ENCODE measurements around the gene DMRT3. TPM values are rescaled to one million over a fixed set of nuclear protein-coding genes. Genes with fewer than 3 reads are reported as not detected.

DMRT3 gene
- total and polyA plus RNA-seq, 2 of the 8 experiments (the other 6 are each of a cell fraction or from before 2014, with no cell fraction given) = not detected

DNA sequence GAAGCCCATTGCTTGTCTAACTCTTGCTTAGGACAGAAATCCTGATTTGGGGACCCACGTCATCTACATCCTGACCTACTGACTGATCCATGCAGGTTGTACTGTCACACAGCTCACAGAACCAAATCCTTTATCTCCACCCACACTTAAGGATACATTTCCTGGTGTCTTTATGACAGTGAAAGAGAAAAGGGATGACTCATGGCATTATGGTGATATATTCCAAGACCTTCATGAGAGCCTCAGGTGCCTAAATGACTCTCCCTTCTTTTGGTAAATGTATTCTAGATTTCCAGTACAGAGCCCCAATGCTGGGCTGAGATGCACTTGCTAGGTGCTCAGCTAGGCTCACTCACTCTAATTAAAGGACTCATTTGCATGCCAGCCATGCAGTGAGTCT lies 47.7 kb downstream of the DMRT3 start:
- Histone ChIP-seq H3K18ac (ENCODE audit: extremely low read depth, low read length) (no peak overlapping the region), H4K91ac (replicated peaks; ENCODE audit: insufficient read length, low read length) (no peak overlapping the region), H3K4me2 (ENCODE audit: insufficient read depth in 1 of 2, low read depth in 2 of 2, low read length in 2 of 2) (no peak overlapping the region), H3K79me2 (ENCODE audit: control insufficient read depth in 1 of 2, insufficient read depth in 2 of 2, low read length in 2 of 2) (no peaks in the 10 kb centered on the region), H3K9me3 (ENCODE audit: insufficient read depth in 2 of 2, low read depth in 1 of 2, low read length in 1 of 2) (peaks cover 29 to 70% of the 10 kb centered on the region in 2 experiments), H3K27me3 (replicated peaks in 1 of 4; ENCODE audit: control insufficient read depth in 3 of 4, extremely low read depth in 1 of 4, insufficient read depth in 3 of 4, low read length in 3 of 4) (no peaks in the 10 kb centered on the region; a peak in 1 of 7 replicates), H3K23me2 (ENCODE audit: low read depth, low read length) (no peaks in the 10 kb centered on the region), H3K27ac (ENCODE audit: low read depth, low read length) (no peak overlapping the region), H3K36me3 (ENCODE audit: control insufficient read depth in 2 of 4, insufficient read depth in 4 of 4, low read length in 3 of 4) (no peaks in the 10 kb centered on the region), H3K4ac (replicated peaks; ENCODE audit: insufficient read length, low read depth, low read length) (no peak overlapping the region), H2BK20ac (ENCODE audit: low read length) (no peak overlapping the region), H3K14ac (ENCODE audit: insufficient read length) (no peak overlapping the region), H2BK5ac (ENCODE audit: low read depth, low read length) (no peak overlapping the region), H3K9ac (replicated peaks in 1 of 4; ENCODE audit: extremely low read depth in 1 of 4, low read depth in 3 of 4, low read length in 3 of 4) (no peak overlapping the region), H2AK5ac (ENCODE audit: low read depth, low read length) (no peak overlapping the region), H3K56ac (replicated peaks; ENCODE audit: insufficient read length, low read depth, low read length) (no peak overlapping the region), H2BK15ac (ENCODE audit: low read length) (no peak overlapping the region), H3K23ac (ENCODE audit: insufficient read length) (no peak overlapping the region), H2AFZ (ENCODE audit: low read length) (no peak overlapping the region), H4K5ac (ENCODE audit: insufficient read length, low read depth, low read length) (no peak overlapping the region), H2BK120ac (replicated peaks; ENCODE audit: low read depth, low read length) (no peak overlapping the region), H2BK12ac (ENCODE audit: low read depth, low read length) (no peak overlapping the region), H4K8ac (ENCODE audit: extremely low read depth, insufficient read depth, low read length) (no peak overlapping the region), H3K79me1 (ENCODE audit: low read depth, low read length) (no peaks in the 10 kb centered on the region), H3K4me1 (replicated peaks in 1 of 4; ENCODE audit: control insufficient read depth in 3 of 4, insufficient read depth in 4 of 4, low read length in 3 of 4) (no peaks in the 10 kb centered on the region), H3K4me3 (ENCODE audit: extremely low read depth in 1 of 4, insufficient read depth in 2 of 4, low read depth in 3 of 4, low read length in 4 of 4) (no peak overlapping the region), H4K20me1 (replicated peaks in 1 of 2; ENCODE audit: control insufficient read depth in 1 of 2, insufficient read depth in 2 of 2, low read length in 2 of 2) (no peaks in the 10 kb centered on the region)
- DNase-seq (ENCODE audit: low read depth in 1 of 2, low spot score in 2 of 2) (no peak), FAIRE-seq (no peak)
- CTCF ChIA-PET (ENCODE audit: partially characterized antibody) = interaction anchor here (0.9 to 1.0 kb wide), 2 partner anchors 20 to 132 kb away, joined by 3 read pairs; no protein-coding TSS in a partner anchor
- POLR2A ChIA-PET (ENCODE audit: partially characterized antibody) = no interaction called here
- WGBS, 2 experiments (ENCODE audit: extremely low coverage in 1 of 2, insufficient coverage in 1 of 2, insufficient read length in 1 of 2, insufficient replicate concordance in 2 of 2, low coverage in 1 of 2, low lambda C conversion rate in 2 of 2, missing lambda C conversion rate in 1 of 2) = 69% methylated on average over 1 of the region's 1 CpG; no CpG with 5 or more reads in 1 of the 2 experiments
- TF ChIP-seq KDM5A (IDR thresholded peaks at IDR 0.05; ENCODE audit: low read length) (no peak), NANOG (IDR thresholded peaks at IDR 0.05; ENCODE audit: insufficient read depth, low read depth, low read length, poor library complexity, severe bottlenecking) (no peak), SIX5 (IDR thresholded peaks at IDR 0.05; ENCODE audit: low read depth, low read length) (no peak)
